HepG2 (cell line): ENCODE data around the gene NR1H2. TPM values are rescaled to one million over a fixed set of nuclear protein-coding genes. Genes with fewer than 3 reads are reported as not detected.

ENCODE experiments used
- EED ChIP-seq: sonication (generic); formaldehyde crosslinking; IDR thresholded peaks from 2 replicates; pipeline ENCODE4 v1.5.0; 2020; ENCODE audit warnings: mild to moderate bottlenecking, missing genetic modification reagents
- GABPB1 ChIP-seq: IDR thresholded peaks from 2 replicates; pipeline ENCODE4 v1.6.1; 2016; ENCODE audit warnings: mild to moderate bottlenecking, missing genetic modification reagents, moderate library complexity, missing compliant biosample characterization
- GATA4 ChIP-seq: sonication (generic); IDR thresholded peaks from 2 replicates; pipeline ENCODE4 v1.6.1; 2016; ENCODE audit warnings: antibody characterized with exemption, low read depth, borderline replicate concordance
- IRF2 ChIP-seq: IDR thresholded peaks from 2 replicates; pipeline ENCODE4 v1.6.1; 2018; ENCODE audit warnings: missing genetic modification reagents, missing compliant biosample characterization
- KDM2A ChIP-seq: sonication (generic); formaldehyde crosslinking; IDR thresholded peaks from 2 replicates; pipeline ENCODE4 v1.4.0; 2020; ENCODE audit warnings: low read depth, missing genetic modification reagents, borderline replicate concordance
- KMT2B ChIP-seq: IDR thresholded peaks from 2 replicates; pipeline ENCODE4 v1.6.1; 2016; ENCODE audit warnings: missing genetic modification reagents, missing compliant biosample characterization
- LCORL ChIP-seq, 2 experiments: fragments of 450-650 bp in 1 of 2; sonication (generic) in 1 of 2; formaldehyde crosslinking in 1 of 2; IDR thresholded peaks; 2 replicates each; pipeline versions ENCODE4 v1.5.0 to v1.6.1; 2017 to 2020; ENCODE audit warnings: antibody characterized with exemption in 1 of 2, missing genetic modification reagents in 1 of 2
- MAZ ChIP-seq, 2 experiments: sonication (generic) in 1 of 2; formaldehyde crosslinking in 1 of 2; IDR thresholded peaks; 2 replicates each; pipeline versions ENCODE4 v1.5.0 to v1.6.1; 2012 to 2020; ENCODE audit warnings: low read depth in 2 of 2, mild to moderate bottlenecking in 2 of 2, borderline replicate concordance in 1 of 2, improper control_type of control experiment in 1 of 2, low read length in 1 of 2, missing genetic modification reagents in 1 of 2, moderate library complexity in 1 of 2
- MIXL1 ChIP-seq: IDR thresholded peaks from 2 replicates; pipeline ENCODE4 v1.6.1; 2016
- PHF5A ChIP-seq: IDR thresholded peaks from one replicate; pipeline ENCODE4 v1.6.1; 2018; ENCODE audit warnings: low read depth, missing genetic modification reagents; ENCODE audit not compliant: unreplicated experiment
- SMYD3 ChIP-seq: sonication (generic); formaldehyde crosslinking; IDR thresholded peaks from 2 replicates; pipeline ENCODE4 v1.8.1; 2023; ENCODE audit warnings: mild to moderate bottlenecking, missing genetic modification reagents
- SRSF4 ChIP-seq: fragments of 200-400 bp; formaldehyde crosslinking; IDR thresholded peaks from one replicate; pipeline ENCODE4 v1.6.1; 2018; ENCODE audit warnings: mild to moderate bottlenecking, low read depth, low read length, moderate library complexity; ENCODE audit not compliant: poor library complexity, severe bottlenecking
- STAG1 ChIP-seq: sonication (generic); formaldehyde crosslinking; IDR thresholded peaks from 2 replicates; pipeline ENCODE4 v1.4.0; 2020; ENCODE audit warnings: missing genetic modification reagents
- XRCC5 ChIP-seq: fragments of 200-400 bp; formaldehyde crosslinking; optimal IDR thresholded peaks from 2 replicates; pipeline ENCODE3; 2017; ENCODE audit warnings: mild to moderate bottlenecking, low read length
- ZBTB38 ChIP-seq: sonication (generic); formaldehyde crosslinking; IDR thresholded peaks from 2 replicates; pipeline ENCODE4 v1.5.1; 2020; ENCODE audit warnings: mild to moderate bottlenecking, missing genetic modification reagents
- ZBTB8A ChIP-seq: sonication (generic); formaldehyde crosslinking; IDR thresholded peaks from 2 replicates; pipeline ENCODE4 v1.4.0; 2020; ENCODE audit warnings: mild to moderate bottlenecking, low read depth, missing genetic modification reagents, borderline replicate concordance
- ZEB1 ChIP-seq: IDR thresholded peaks from 2 replicates; pipeline ENCODE4 v1.6.1; 2012; ENCODE audit warnings: mild to moderate bottlenecking, low read depth, inconsistent platforms; ENCODE audit not compliant: insufficient replicate concordance
- ZFP36L1 ChIP-seq: sonication (generic); formaldehyde crosslinking; IDR thresholded peaks from 2 replicates; pipeline ENCODE4 v1.8.0; 2022; ENCODE audit warnings: mild to moderate bottlenecking, missing genetic modification reagents, moderate library complexity
- ZFX ChIP-seq: sonication (generic); formaldehyde crosslinking; IDR thresholded peaks from 2 replicates; pipeline ENCODE4 v1.4.0; 2020; ENCODE audit warnings: mild to moderate bottlenecking, low read depth, missing genetic modification reagents, moderate library complexity
- ZNF430 ChIP-seq: sonication (generic); formaldehyde crosslinking; IDR thresholded peaks from 2 replicates; pipeline ENCODE4 v1.9.0; 2021; ENCODE audit warnings: mild to moderate bottlenecking, missing genetic modification reagents
- ZNF777 ChIP-seq: sonication (generic); formaldehyde crosslinking; IDR thresholded peaks from 2 replicates; pipeline ENCODE4 v1.4.0; 2020; ENCODE audit warnings: missing genetic modification reagents
- ZNF780A ChIP-seq: sonication (generic); formaldehyde crosslinking; IDR thresholded peaks from 2 replicates; pipeline ENCODE4 v1.8.0; 2022; ENCODE audit warnings: mild to moderate bottlenecking, missing genetic modification reagents, moderate library complexity
- polyA plus RNA-seq, 8 experiments: library from polyadenylated mRNA; depleted of rRNA in 3 of 8; stranded (reverse) in 7 of 8; unstranded in 1 of 8; fragments of >200 nt; fragmentation: Illumina TruSeq in 4 of 8; extraction: Trizol in 4 of 8; gene quantifications; 2 replicates each; pipeline versions ENCODE4 v1.2.1 to v1.2.3, GENCODE V29; 2011 to 2016; ENCODE audit warnings: low read depth in 4 of 8, missing spikeins in 1 of 8, mixed read lengths in 1 of 8; ENCODE audit not compliant: insufficient read depth in 1 of 8
- total RNA-seq, 5 experiments: library from RNA; depleted of rRNA; stranded (reverse); fragments of >200 nt; fragmentation: Illumina TruSeq; extraction: Trizol; gene quantifications; 2 replicates each; pipeline ENCODE4 v1.2.3, GENCODE V29; 2016; ENCODE audit warnings: low read depth in 1 of 5
- TF ChIP-seq, protein P1 (sequence below), 2 experiments: sonication (generic) in 1 of 2; formaldehyde crosslinking in 1 of 2; IDR thresholded peaks; 2 replicates each; pipeline versions ENCODE4 v1.4.0 to v1.6.1; 2018 to 2020; ENCODE audit warnings: missing genetic modification reagents in 2 of 2, borderline replicate concordance in 1 of 2, low read depth in 1 of 2, mild to moderate bottlenecking in 1 of 2, missing biosample characterization in 1 of 2
- TF ChIP-seq, protein P2 (sequence below): IDR thresholded peaks from 2 replicates; pipeline ENCODE4 v1.6.1; 2016; ENCODE audit warnings: missing genetic modification reagents, missing compliant biosample characterization
- TF ChIP-seq, protein P3 (sequence below): sonication (generic); formaldehyde crosslinking; IDR thresholded peaks from 2 replicates; pipeline ENCODE4 v1.4.0; 2020; ENCODE audit warnings: mild to moderate bottlenecking, missing genetic modification reagents
- TF ChIP-seq, protein P4 (sequence below): sonication (generic); formaldehyde crosslinking; IDR thresholded peaks from 2 replicates; pipeline ENCODE4 v1.8.0; 2022; ENCODE audit warnings: missing genetic modification reagents, mild to moderate bottlenecking, borderline replicate concordance

NR1H2 gene
- total and polyA plus RNA-seq, 2 of the 13 experiments (the other 11 are each of a cell fraction or from before 2014, with no cell fraction given): 10.3 to 13.5 TPM

DNA sequence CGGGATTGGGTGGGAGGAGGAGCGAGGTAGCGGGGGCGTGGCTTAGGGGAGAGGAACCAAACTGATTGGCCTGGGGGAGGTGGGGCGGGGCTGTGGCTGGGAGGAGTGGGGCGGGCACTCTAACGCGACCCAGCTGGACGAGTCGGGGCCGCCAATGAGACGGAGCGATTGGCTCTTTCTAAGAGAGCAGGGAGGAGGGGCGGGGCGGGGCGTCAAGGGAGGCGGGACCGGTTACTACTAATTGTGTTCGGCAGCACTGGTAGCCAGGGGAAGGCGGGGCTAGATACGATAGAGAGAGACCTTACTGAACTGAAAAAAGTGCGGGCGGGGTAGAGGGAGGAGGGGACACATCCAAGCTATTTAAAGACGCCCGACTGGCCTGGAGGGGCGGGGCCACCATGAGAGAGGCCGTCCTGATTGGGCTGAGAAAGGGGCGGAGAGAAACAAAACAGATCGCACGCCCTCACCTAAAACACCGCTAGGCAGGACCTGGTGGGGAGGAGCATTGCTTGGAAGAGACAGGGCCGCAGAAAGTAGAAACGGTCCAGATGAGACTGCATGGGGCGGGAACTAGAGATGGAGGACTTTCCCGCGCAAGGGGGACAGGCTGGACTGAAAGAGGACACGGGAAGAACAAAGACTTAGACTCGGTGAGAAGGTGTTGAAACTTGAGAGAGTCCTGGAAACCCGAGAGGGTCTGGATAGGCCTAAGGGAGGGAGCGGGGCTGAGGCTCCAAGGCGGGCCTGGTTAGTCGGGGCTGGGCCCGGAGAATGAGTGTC lies 46.9 kb upstream of the NR1H2 start, which contains the start of gene KCNC3 (continued):
- TF ChIP-seq XRCC5: peak; percentile 25
- TF ChIP-seq, protein P1, sequence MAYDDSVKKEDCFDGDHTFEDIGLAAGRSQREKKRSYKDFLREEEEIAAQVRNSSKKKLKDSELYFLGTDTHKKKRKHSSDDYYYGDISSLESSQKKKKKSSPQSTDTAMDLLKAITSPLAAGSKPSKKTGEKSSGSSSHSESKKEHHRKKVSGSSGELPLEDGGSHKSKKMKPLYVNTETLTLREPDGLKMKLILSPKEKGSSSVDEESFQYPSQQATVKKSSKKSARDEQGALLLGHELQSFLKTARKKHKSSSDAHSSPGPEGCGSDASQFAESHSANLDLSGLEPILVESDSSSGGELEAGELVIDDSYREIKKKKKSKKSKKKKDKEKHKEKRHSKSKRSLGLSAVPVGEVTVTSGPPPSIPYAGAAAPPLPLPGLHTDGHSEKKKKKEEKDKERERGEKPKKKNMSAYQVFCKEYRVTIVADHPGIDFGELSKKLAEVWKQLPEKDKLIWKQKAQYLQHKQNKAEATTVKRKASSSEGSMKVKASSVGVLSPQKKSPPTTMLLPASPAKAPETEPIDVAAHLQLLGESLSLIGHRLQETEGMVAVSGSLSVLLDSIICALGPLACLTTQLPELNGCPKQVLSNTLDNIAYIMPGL (CRISPR knock-in tag; IDR thresholded peaks at IDR 0.05; ENCODE audit: borderline replicate concordance in 1 of 2, low read depth in 1 of 2): peak in 1 of 2 experiments; percentile 48; a peak in 2 of 4 replicates
- TF ChIP-seq ZFP36L1: peak; percentile 28; the same call in 1 of the 2 replicates
- TF ChIP-seq ZNF777 (CRISPR knock-in tag): peak; percentile 33; the same call in 1 of the 2 replicates
- TF ChIP-seq PHF5A (CRISPR knock-in tag): no peak
- TF ChIP-seq ZNF430 (CRISPR knock-in tag): 0 out of 2 replicates have a peak, but pooled peaks have one; percentile 41
- peak; percentile 34 for TF ChIP-seq ZEB1
- no peak for TF ChIP-seq SRSF4
- peak; percentile 18; the same call in 1 of the 2 replicates for TF ChIP-seq GABPB1
- peak; percentile 59; the same call in 1 of the 2 replicates for TF ChIP-seq GATA4
- no peak for TF ChIP-seq LCORL (IDR thresholded peaks at IDR 0.05)
- TF ChIP-seq LCORL (CRISPR knock-in tag; IDR thresholded peaks at IDR 0.05): 0 out of 2 replicates have a peak, but pooled peaks have one; percentile 29
- TF ChIP-seq STAG1 (CRISPR knock-in tag): no peak
- TF ChIP-seq IRF2 (CRISPR knock-in tag): 0 out of 2 replicates have a peak, but pooled peaks have one; percentile 12
- TF ChIP-seq MAZ (IDR thresholded peaks at IDR 0.05; ENCODE audit: borderline replicate concordance, low read depth, low read length): peak; percentile 90
- TF ChIP-seq MAZ (CRISPR knock-in tag; IDR thresholded peaks at IDR 0.05; ENCODE audit: low read depth): 0 out of 2 replicates have a peak, but pooled peaks have one; percentile 39
- TF ChIP-seq, protein P2, sequence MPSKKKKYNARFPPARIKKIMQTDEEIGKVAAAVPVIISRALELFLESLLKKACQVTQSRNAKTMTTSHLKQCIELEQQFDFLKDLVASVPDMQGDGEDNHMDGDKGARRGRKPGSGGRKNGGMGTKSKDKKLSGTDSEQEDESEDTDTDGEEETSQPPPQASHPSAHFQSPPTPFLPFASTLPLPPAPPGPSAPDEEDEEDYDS (CRISPR knock-in tag): peak; percentile 99
- no peak for TF ChIP-seq EED
- TF ChIP-seq, protein P3, sequence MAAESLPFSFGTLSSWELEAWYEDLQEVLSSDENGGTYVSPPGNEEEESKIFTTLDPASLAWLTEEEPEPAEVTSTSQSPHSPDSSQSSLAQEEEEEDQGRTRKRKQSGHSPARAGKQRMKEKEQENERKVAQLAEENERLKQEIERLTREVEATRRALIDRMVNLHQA (CRISPR knock-in tag): no peak
- TF ChIP-seq, protein P4, sequence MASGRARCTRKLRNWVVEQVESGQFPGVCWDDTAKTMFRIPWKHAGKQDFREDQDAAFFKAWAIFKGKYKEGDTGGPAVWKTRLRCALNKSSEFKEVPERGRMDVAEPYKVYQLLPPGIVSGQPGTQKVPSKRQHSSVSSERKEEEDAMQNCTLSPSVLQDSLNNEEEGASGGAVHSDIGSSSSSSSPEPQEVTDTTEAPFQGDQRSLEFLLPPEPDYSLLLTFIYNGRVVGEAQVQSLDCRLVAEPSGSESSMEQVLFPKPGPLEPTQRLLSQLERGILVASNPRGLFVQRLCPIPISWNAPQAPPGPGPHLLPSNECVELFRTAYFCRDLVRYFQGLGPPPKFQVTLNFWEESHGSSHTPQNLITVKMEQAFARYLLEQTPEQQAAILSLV (CRISPR knock-in tag): 0 out of 2 replicates have a peak, but pooled peaks have one; percentile 79
- TF ChIP-seq ZNF780A (CRISPR knock-in tag): no peak
- peak; percentile 66 for TF ChIP-seq ZBTB38 (CRISPR knock-in tag)
- no peak for TF ChIP-seq SMYD3 (CRISPR knock-in tag)
- TF ChIP-seq MIXL1 (CRISPR knock-in tag): 0 out of 2 replicates have a peak, but pooled peaks have one; percentile 2
- TF ChIP-seq KDM2A: peak; percentile 44
- no peak for TF ChIP-seq ZBTB8A (CRISPR knock-in tag)
- 0 out of 2 replicates have a peak, but pooled peaks have one; percentile 28 for TF ChIP-seq KMT2B (CRISPR knock-in tag)
- TF ChIP-seq ZFX: peak; percentile 86
